Measurements from ENCODE around the gene GNGT1.

Gene GNGT1

DNA sequence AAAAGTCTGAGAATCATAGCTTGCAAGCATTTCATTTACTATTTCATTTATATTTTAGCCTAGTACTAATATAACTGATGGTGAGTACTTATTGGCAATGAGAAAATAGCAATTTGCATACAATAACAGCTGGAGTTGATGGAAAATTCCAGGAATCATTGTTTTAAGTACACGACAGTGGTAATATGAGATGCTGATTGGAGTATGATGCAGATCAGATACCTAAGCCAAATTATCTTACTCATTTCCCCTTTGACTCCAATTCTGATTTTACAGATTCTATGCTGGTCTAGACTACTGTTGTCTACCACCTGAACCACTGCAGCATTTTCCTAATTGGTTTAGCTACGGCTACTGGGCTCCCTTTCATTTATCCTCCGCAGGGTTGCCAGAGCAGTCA, 51.8 kb downstream of the GNGT1 start:
- Histone ChIP-seq H3K27ac (ENCODE audit: low read length) (no peak overlapping the region), H3K4me1 (ENCODE audit: control insufficient read depth, insufficient read depth, low read length) (no peaks in the 10 kb centered on the region), H3K36me3 (ENCODE audit: control insufficient read depth, insufficient read depth, low read length) (no peaks in the 10 kb centered on the region), H3K9me3 (ENCODE audit: control insufficient read depth, insufficient read depth, low read length) (no peaks in the 10 kb centered on the region), H3K27me3 (ENCODE audit: control insufficient read depth, insufficient read depth, low read length) (no peaks in the 10 kb centered on the region), H3K4me3 (ENCODE audit: low read length) (no peak overlapping the region)
- no peak for DNase-seq (ENCODE audit: low read depth, low spot score)
- WGBS (ENCODE audit: insufficient coverage, insufficient read length) = no CpG with 5 or more reads among the region's 3 CpGs

DNA sequence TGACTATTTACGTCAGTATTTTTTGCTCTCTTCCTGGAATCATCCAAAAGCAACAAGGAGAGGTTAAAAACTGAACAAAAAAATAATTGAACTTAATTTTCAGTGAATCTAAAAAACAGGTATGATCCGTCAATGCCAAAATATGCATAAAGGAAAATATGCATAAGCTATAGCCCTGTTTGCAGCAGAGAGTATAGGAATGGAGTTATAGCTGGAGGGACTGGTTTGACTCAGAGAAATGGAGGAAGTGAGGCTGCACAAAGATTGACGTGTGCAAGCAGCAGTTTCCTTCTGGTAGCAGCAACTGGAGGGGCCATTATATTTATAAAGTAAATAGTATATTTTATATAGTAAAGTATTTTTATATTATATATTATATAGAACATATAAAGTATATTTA, 52.3 kb downstream of the GNGT1 start:
- H3K36me3 ChIP-seq (ENCODE audit: control insufficient read depth, insufficient read depth, low read length) = no peaks in the 10 kb centered on the region
- no peak overlapping the region for H3K27ac ChIP-seq (ENCODE audit: low read length)
- H3K9me3 ChIP-seq (ENCODE audit: control insufficient read depth, insufficient read depth, low read length) = no peaks in the 10 kb centered on the region
- no peak for DNase-seq (ENCODE audit: low read depth, low spot score)
- H3K4me3 ChIP-seq (ENCODE audit: low read length) = no peak overlapping the region
- WGBS (ENCODE audit: insufficient coverage, insufficient read length) = no CpG with 5 or more reads among the region's 3 CpGs
- no peaks in the 10 kb centered on the region for H3K4me1 ChIP-seq (ENCODE audit: control insufficient read depth, insufficient read depth, low read length)
- H3K27me3 ChIP-seq (ENCODE audit: control insufficient read depth, insufficient read depth, low read length) = no peaks in the 10 kb centered on the region
